Activated CD8-positive, alpha-beta memory T cell treated with anti-CD3 and anti-CD28 coated beads for 36 hours (primary cell): Measurements from ENCODE around the gene GRWD1. TPM values are rescaled to one million over a fixed set of nuclear protein-coding genes. Genes with fewer than 3 reads are reported as not detected.
"Not testable (repeated sequence)": the region's sequence is repeated elsewhere in the genome, so short reads cannot be mapped to it uniquely, and the experiment has no call there.

Source experiments
- CTCF ChIA-PET: fragments of 350-600 bp; sonication (Branson Sonifier 250); formaldehyde crosslinking; loops from one replicate; lab custom pipeline; 2021; ENCODE audit warnings: antibody characterized with exemption; lab: Charles Lee
- POLR2A ChIA-PET: fragments of 350-600 bp; sonication (Branson Sonifier 250); formaldehyde crosslinking; loops from one replicate; lab custom pipeline; 2021; ENCODE audit warnings: antibody characterized with exemption; lab: Charles Lee
- total RNA-seq, 2 experiments: library from RNA; stranded (reverse); gene quantifications; one replicate each; pipeline ENCODE4 v1.2.3, GENCODE V29; 2021

GRWD1 gene
- total RNA-seq, 2 experiments from 2014 or later = 98.5 to 102 TPM

DNA sequence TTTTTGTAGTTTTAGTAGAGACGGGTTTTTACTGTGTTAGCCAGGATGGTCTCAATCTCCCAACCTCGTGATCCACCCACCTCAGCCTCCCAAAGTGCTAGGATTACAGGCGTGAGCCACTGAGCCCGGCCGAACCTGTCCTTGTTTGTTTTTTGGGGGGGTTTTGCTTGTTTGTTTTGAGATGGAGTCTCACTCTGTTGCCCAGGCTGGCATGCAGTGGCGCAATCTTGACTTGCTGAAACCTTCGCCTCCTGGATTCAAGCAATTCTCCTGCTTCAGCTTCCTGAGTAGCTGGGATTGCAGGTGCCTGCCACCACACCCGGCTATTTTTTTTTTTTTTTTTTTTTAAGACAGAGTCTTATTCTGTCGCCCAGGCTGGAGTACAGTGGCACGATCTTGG is 40.9 kb downstream of the GRWD1 start:
- POLR2A ChIA-PET = not testable (repeated sequence)
- CTCF ChIA-PET = interaction anchor here (2.2 to 4.8 kb wide), 2 partner anchors 97 to 102 kb away, joined by 5 to 32 read pairs; no protein-coding TSS in a partner anchor

DNA sequence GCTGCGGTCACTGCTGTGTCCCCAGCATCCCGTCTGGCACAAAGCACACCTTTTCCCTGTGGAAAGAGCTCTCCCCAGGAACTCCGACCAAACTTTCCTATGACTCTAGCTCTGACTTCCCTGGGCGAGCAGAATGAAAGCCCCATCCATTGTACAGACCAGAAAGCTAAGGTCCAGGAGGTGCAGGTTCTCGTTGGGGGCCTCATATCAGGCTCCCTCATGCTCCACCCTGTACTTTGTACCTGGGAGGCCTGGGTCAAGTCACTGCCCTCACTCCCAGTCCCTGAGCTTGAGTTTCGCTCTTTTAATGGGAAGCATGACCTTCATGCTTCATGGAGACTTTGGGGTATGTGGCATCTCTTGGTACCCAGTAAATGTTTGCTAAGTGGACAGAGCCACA is 41.8 kb downstream of the GRWD1 start:
- POLR2A ChIA-PET = no interaction called here
- CTCF ChIA-PET = interaction anchor here (0.8 to 4.8 kb wide), 3 partner anchors 96 to 360 kb away, joined by 3 to 32 read pairs (median 5); no protein-coding TSS in a partner anchor

GRCh38 chr19:48487948-48488347 is 42.2 kb downstream of the GRWD1 start:
- POLR2A ChIA-PET = interaction anchor here (0.7 kb wide), 1 partner anchor 67 kb away, joined by 8 read pairs; no protein-coding TSS in a partner anchor
- CTCF ChIA-PET = interaction anchor here (0.8 to 4.8 kb wide), 5 partner anchors 9 to 359 kb away, joined by 3 to 32 read pairs (median 5); no protein-coding TSS in a partner anchor

DNA sequence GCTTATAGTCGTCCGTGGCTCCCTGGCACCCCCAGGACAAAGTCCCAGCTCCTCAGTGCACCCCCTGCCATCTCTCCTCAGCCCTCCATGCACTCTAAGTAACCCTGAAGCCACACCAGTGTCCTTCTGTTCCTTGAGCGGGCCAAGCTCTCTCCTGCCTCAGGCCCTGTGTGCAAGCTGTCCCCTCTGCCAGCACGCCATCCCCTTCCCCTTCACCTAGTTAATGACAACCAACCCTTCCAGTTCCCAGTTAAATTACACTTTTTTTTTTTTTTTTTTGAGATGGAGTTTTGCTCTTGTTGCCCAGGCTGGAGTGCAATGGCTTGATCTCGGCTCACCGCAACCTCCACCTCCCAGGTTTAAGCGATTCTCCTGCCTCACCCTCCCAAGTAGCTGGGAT is 42.7 kb downstream of the GRWD1 start:
- ChIA-PET POLR2A (interaction anchor here (0.7 kb wide), 1 partner anchor 66 kb away, joined by 8 read pairs; no protein-coding TSS in a partner anchor), CTCF (interaction anchor here (1.4 to 4.8 kb wide), 9 partner anchors 8 to 100 kb away, joined by 4 to 32 read pairs (median 11); no protein-coding TSS in a partner anchor)

DNA sequence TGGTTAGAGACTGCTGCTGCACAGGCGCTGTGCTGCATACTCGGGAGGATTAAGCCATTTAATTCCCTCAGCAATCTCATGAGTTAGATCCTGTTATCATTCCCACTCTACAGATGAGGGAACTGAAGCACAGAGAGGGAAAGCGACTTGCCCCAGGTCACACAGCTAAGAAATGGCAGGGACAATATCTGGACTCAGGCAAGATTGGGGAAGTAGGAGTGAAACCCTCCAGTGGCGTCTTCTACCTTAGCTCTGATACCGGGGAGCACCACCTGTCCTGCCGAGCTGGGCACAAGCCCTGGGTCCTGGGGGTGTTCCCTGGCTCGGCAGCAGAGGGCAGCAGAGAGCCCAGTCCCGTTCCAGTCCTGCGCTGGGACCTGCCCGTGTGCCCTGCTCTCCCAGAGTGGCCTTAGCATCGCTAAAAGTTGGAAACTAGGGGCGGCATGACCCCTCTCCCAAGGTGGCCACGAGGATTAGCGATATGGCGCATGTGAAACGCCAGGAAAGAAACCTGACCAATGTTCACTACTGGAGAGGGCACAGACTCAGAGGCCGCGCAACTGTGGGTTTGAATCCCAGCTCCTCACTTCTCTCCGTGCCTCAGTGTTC is 43.9 kb downstream of the GRWD1 start:
- POLR2A ChIA-PET = interaction anchor here (0.5 to 1.6 kb wide), 3 partner anchors 9 to 131 kb away, joined by 3 to 4 read pairs (median 3); no protein-coding TSS in a partner anchor
- CTCF ChIA-PET = interaction anchor here (0.7 to 4.8 kb wide), 23 partner anchors 9 to 145 kb away, joined by 3 to 32 read pairs (median 5); partner anchors contain the start of gene KDELR1

GRCh38 chr19:48490981-48491792 is 45.4 kb downstream of the GRWD1 start:
- ChIA-PET CTCF (interaction anchor here (0.7 to 4.8 kb wide), 11 partner anchors 10 to 171 kb away, joined by 3 to 32 read pairs (median 11); partner anchors contain the start of gene KDELR1), POLR2A (interaction anchor here (1.0 kb wide), 1 partner anchor 128 kb away, joined by 3 read pairs; the partner anchor contains the start of genes RPL18 and SPHK2)

GRCh38 chr19:48491793-48492123 is 46.0 kb downstream of the GRWD1 start:
- CTCF ChIA-PET = interaction anchor here (1.3 to 1.6 kb wide), 2 partner anchors 101 to 158 kb away, joined by 3 to 5 read pairs; partner anchors contain the start of gene KDELR1
- POLR2A ChIA-PET = interaction anchor here (1.0 kb wide), 1 partner anchor 127 kb away, joined by 3 read pairs; the partner anchor contains the start of genes RPL18 and SPHK2

DNA sequence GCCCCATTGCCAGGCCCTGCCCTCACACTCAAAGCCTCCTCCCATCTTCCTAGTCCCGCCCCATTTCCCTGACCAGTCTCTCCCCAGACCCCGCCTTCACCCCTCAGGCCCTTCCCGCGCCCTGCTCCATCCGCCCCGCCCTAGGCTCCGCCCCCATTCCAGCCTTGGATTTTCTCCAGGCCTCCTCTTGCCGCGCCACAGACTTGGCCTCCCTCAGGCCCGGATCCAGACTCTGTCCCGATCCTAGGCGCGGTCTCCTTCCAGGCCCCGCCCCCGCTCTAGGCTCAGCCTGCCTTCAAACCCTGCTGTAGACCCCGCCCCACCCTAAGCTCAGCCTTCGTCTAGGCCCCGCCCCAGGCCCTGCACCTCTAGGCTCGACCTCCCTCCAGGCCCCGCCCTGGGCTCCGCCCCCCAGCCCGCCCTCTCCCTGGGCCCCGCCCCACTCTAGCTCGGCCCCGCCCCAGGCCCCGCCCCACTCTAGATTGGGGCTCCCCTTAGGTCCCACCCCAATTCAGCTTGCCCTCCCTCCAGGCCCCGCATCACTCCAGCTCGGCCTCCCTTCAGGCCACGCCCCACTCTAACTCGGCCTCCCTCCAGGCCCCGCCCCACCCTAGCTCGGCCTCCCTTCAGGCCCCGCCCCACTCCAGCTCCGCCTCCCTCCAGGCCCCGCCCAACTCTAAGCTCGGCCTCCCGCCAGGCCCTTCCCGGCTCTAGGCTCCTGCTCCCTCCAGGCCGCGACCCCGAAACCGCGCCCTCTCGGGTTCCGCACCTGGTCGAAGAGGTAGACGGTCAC is 47.3 kb downstream of the GRWD1 start:
- ChIA-PET POLR2A (interaction anchor here (0.6 to 0.9 kb wide), 2 partner anchors 119 to 125 kb away, joined by 4 read pairs; no protein-coding TSS in a partner anchor), CTCF (interaction anchor here (0.6 to 1.8 kb wide), 3 partner anchors 13 to 157 kb away, joined by 3 to 8 read pairs (median 7); no protein-coding TSS in a partner anchor)

- ChIA-PET POLR2A (interaction anchor here (0.6 kb wide), 2 partner anchors 124 to 1895 kb away, joined by 3 to 4 read pairs; no protein-coding TSS in a partner anchor), CTCF (interaction anchor here (0.6 to 1.8 kb wide), 3 partner anchors 12 to 157 kb away, joined by 3 to 8 read pairs (median 7); no protein-coding TSS in a partner anchor)
Observed at GRCh38 chr19:48493718-48494401, 48.1 kb downstream of the GRWD1 start.

DNA sequence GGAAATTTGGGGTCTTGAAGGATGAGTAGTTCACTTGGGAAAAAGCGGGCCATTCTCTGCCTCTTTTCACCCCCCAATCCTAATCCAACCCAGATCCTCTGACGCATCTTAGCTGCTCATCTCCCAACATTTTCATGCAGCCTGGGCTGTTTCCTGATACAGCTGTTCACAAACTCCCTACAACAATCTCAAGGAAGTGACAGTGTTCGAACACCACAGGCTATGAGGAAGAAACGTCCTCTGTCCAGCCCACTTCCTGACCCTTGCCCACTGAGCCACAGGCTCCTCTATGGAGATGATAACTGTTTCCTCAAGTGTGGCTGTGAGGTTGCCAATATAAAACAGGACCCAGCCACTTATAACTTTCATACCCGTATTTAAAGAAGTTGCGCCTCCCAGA is 49.6 kb downstream of the GRWD1 start:
- POLR2A ChIA-PET = no interaction called here
- CTCF ChIA-PET = interaction anchor here (1.4 to 1.6 kb wide), 2 partner anchors 12 to 94 kb away, joined by 3 to 4 read pairs; no protein-coding TSS in a partner anchor

DNA sequence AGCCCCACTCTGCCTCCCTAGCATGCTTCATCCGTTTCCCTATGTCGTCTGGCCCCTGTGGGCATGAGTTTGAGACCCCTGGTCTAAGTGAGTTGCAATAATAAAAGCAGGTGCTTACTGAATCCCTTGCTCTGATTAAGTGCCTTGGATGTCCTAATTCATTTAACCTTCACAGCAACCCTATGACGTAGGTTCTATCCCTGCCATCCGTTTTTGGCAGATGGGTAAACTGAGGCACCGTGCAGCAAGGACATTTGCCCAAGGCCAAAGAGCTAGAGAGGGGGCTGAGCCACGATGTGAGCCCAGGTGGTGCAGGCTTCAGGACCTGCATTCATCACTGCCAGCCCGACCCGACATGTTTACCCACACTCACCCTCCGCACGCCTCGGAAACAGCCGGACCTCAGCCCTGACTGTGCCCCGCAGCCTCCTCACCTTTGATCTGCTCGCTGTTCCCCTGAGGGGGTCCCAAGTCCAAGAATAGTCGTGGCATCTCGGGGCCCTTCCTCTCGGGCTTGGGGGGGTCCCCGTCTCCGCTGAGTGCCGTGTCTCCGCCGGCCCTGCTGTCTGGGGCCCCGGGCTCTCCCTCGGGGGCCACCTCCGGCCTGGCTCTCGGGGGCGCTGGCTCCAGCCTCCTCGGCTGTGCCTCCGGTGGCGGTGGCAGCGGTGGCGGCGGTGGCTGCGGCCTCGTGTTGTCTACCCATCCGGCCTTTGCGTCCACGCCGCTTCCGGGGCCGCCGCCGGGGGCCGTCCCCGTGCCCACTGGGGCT is 51.4 kb downstream of the GRWD1 start:
- CTCF ChIA-PET = interaction anchor here (1.0 to 1.6 kb wide), 2 partner anchors 10 to 87 kb away, joined by 3 read pairs; no protein-coding TSS in a partner anchor
- POLR2A ChIA-PET = interaction anchor here (0.5 kb wide), 1 partner anchor 84 kb away, joined by 8 read pairs; no protein-coding TSS in a partner anchor

DNA sequence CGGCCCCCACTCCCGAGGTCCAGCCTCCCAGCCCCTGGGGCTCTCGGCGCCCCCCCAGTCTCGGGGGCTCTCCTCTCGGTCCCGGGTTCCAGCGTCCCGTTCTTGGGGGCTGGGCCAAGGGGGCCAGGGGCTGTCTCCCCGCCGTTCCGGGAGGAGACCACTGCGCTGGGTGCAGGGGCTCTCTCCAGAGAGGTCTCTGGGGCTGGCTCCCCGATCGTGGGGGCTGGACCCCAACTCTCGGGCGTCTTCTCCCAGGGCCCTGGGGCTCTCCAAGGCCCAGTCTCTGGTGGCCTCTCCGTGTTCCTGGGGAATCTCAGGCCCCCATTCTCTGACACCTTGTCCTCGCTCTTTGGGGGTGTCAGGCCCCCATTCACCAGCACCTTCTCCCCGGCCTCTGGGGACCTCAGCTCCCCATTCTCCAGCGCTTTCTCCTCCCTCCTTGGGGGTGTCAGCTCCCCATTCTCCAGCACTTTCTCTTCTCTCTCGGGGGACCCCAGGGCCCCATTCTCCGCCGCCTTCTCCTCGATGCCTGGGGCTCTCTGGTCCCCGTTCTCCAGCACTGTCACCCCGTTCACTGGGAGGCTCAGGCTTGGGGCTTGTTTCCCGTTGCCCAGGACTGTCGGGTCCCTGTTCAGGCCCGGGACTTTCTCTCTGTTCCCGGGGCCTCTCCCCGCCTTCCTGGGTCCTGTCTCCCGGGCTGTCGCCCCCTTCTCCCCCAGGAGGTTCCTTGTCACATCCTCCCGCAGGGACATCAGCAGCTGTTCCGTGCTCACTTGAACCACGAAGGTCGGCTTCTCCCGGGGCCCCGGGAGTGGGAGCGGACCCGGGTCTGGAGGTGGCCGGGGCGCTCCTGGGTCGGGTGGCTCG is 52.2 kb downstream of the GRWD1 start:
- POLR2A ChIA-PET = interaction anchor here (0.5 kb wide), 1 partner anchor 83 kb away, joined by 8 read pairs; no protein-coding TSS in a partner anchor
- CTCF ChIA-PET = no interaction called here

DNA sequence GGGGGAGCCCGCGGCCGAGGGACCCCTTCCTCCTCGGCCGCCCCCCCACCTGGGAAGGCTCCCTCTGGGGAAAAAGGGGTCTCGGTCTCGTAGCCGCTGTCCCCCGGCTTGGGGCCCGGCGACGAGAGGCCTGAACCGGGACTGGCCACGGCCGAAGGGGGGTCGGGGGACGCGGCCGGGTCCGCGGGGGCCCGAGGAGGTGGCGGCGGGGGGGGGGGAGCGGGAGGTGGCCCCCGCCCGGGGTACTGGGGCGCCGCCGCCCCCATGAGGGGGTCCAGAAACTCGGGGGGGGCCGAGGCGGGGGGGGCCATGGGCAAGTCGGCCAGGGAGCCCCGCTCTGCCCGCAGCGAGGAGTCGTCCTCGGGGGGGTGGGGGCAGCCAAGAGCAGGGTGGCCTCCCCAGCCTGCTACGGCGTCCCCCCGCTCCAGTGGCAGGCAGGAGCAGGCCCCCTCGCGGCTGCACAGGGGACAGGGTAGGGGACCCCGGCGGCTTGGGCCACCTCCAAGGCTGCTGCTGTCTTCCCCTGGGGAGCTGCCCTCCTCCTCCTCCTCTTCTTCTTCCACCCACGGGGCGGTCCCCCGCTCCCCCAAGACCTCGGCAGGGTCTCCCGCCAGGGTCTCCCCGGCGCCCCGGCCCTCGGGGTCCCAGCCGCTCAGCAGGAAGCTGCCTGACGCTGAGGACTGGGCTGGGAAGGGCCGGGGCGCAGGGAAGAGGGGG is 53.0 kb downstream of the GRWD1 start:
- POLR2A ChIA-PET = no interaction called here

DNA sequence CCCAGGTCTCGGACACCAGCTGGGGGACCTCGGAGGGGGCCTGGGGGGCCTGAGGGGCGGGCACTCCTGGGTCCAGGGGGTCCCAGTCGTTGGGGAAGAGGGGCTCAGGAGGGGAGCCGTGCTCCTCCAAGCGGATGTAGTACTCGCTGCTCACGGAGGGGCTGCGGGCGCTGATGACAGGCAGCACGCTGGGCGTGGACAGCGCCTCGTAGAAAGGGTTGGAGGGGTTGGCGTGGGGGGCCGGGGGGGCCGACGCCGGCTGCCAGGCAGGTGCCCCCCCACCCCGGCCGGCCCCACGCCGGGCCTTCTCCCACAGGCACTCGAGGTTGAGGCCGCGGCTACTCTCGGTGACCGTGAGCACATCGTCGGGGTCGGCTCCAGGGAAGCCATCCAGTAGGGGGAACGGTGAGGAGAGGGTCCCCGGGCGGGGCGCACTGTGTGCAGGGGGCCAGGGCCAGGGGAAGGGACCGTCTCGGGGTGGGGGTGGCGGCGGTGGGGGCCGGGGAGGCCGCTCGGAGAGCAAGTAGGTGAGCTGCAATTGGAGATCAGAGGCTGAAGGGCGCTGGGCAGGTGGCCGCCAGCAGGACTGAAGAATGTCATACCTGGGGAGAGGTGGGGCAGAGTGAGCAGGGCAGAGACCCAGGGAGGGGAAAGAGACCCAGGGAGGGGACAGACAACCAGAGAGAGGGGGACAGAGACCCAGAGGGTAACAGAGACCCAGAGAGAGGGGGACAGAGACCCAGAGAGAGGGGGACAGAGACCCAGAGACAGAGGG is 53.7 kb downstream of the GRWD1 start:
- POLR2A ChIA-PET = no interaction called here
- CTCF ChIA-PET = interaction anchor here (1.6 kb wide), 1 partner anchor 90 kb away, joined by 3 read pairs; no protein-coding TSS in a partner anchor

More for the DNA sequence above, 53.0 kb downstream of the GRWD1 start:
- CTCF ChIA-PET = no interaction called here
